HCT116 (cell line): ENCODE measurements around the gene CREG2. TPM values are rescaled to one million over a fixed set of nuclear protein-coding genes. Genes with fewer than 3 reads are reported as not detected.

Source experiments
- ATAC-seq: fragments of 200-7000 bp; cut with Tn5 transposase; 2 replicates; pipeline ENCODE4 v1.9.1; 2020; ENCODE audit warnings: mild to moderate bottlenecking, moderate library complexity
- BruUV-seq: library from RNA; stranded (reverse); fragments of 400-500 nt; replicated peaks from 2 replicates; lab custom pipeline; 2021; lab: Mats Ljungman, UMichigan
- CTCF ChIA-PET: fragments of 300-600 bp; sonication (Branson Sonifier 250); formaldehyde crosslinking; loops from one replicate; lab custom pipeline; 2021; ENCODE audit warnings: antibody characterized with exemption; lab: Charles Lee
- POLR2A ChIA-PET: fragments of 300-600, 350-600 bp; sonication (Branson Sonifier 250); formaldehyde crosslinking; loops from one replicate; lab custom pipeline; 2021; ENCODE audit warnings: antibody characterized with exemption; lab: Charles Lee
- RAD21 ChIA-PET, 2 experiments: fragments of 300-600 bp; sonication (Branson Sonifier 250); formaldehyde crosslinking; loops; one replicate each; lab custom pipeline; 2023; ENCODE audit warnings: low total read pairs in 2 of 2; ENCODE audit not compliant: uncharacterized antibody in 2 of 2, unreplicated experiment in 2 of 2, low non-redundant PET in 1 of 2; lab: Charles Lee
- DNase-seq: peaks from one replicate; pipeline ENCODE4 v3.0.0-alpha.2; 2010; ENCODE audit warnings: low read depth, low spot score
- H2AFZ ChIP-seq: fragments of 200-600 bp; shearing (Covaris generic), sonication (generic); 2 replicates; pipeline ENCODE4 v1.6.1; 2017; ENCODE audit warnings: low read depth, mixed run types, mixed read lengths, antibody characterized with exemption, low read length; ENCODE audit not compliant: poor library complexity, severe bottlenecking
- H3K27ac ChIP-seq: 2 replicates; pipeline ENCODE4 v1.5.1; 2012; ENCODE audit warnings: low read depth, low read length
- H3K27me3 ChIP-seq: fragments of 200-600 bp; sonication (generic); 2 replicates; pipeline ENCODE4 v1.6.1; 2016; ENCODE audit warnings: mixed run types, low read length, mixed read lengths; ENCODE audit not compliant: insufficient read depth
- H3K36me3 ChIP-seq, 2 experiments: fragments of 200-500 bp in 1 of 2; fragments of 200-600 bp in 1 of 2; sonication (Bioruptor generic) in 1 of 2; sonication (generic) in 1 of 2; 2 replicates each; pipeline versions ENCODE4 v1.5.1 to v1.6.1; 2014 to 2016; ENCODE audit warnings: low read length in 2 of 2, inconsistent platforms in 1 of 2, mixed read lengths in 1 of 2, mixed run types in 1 of 2; ENCODE audit not compliant: insufficient read depth in 2 of 2, control insufficient read depth in 1 of 2
- H3K4me1 ChIP-seq, 2 experiments: fragments of 200-600 bp in 1 of 2; sonication (generic) in 1 of 2; 2 replicates each; pipeline versions ENCODE4 v1.5.1 to v1.6.1; 2012 to 2017; ENCODE audit warnings: low read length in 2 of 2, inconsistent platforms in 1 of 2, mild to moderate bottlenecking in 1 of 2, mixed read lengths in 1 of 2, mixed run types in 1 of 2, moderate library complexity in 1 of 2; ENCODE audit not compliant: insufficient read depth in 2 of 2, control insufficient read depth in 1 of 2
- H3K4me2 ChIP-seq: fragments of 200-600 bp; sonication (generic); 2 replicates; pipeline ENCODE4 v1.6.1; 2017; ENCODE audit warnings: mixed run types, low read length, mixed read lengths
- H3K4me3 ChIP-seq, 2 experiments: fragments of 200-600 bp in 1 of 2; sonication (generic) in 1 of 2; replicated peaks in 1 of 2; 2 replicates each; pipeline ENCODE4 v1.5.1; 2011 to 2016; ENCODE audit warnings: low read length in 2 of 2, control low read depth in 1 of 2, low read depth in 1 of 2, mild to moderate bottlenecking in 1 of 2, mixed read lengths in 1 of 2, mixed run types in 1 of 2
- H3K79me2 ChIP-seq: fragments of 200-600 bp; sonication (generic); 2 replicates; pipeline ENCODE4 v1.6.1; 2017; ENCODE audit warnings: mild to moderate bottlenecking, mixed run types, low read length, moderate library complexity, mixed read lengths; ENCODE audit not compliant: insufficient read depth
- H3K9ac ChIP-seq: fragments of 200-600 bp; sonication (generic); 2 replicates; pipeline ENCODE4 v1.6.1; 2016; ENCODE audit warnings: low read length, mixed read lengths
- H3K9me2 ChIP-seq: fragments of 200-600 bp; sonication (generic), shearing (Covaris generic); 2 replicates; pipeline ENCODE4 v1.6.1; 2017; ENCODE audit warnings: mixed run types, mild to moderate bottlenecking, moderate library complexity; ENCODE audit not compliant: insufficient read depth
- H3K9me3 ChIP-seq, 2 experiments: fragments of 200-500 bp in 1 of 2; fragments of 200-600 bp in 1 of 2; sonication (Bioruptor generic) in 1 of 2; sonication (generic) in 1 of 2; 2 replicates each; pipeline ENCODE4 v1.6.1; 2014 to 2017; ENCODE audit warnings: low read length in 2 of 2, mixed read lengths in 2 of 2, inconsistent platforms in 1 of 2, low read depth in 1 of 2, mild to moderate bottlenecking in 1 of 2, mixed run types in 1 of 2, moderate library complexity in 1 of 2; ENCODE audit not compliant: control insufficient read depth in 1 of 2, insufficient read depth in 1 of 2
- H4K20me1 ChIP-seq: fragments of 200-600 bp; sonication (generic), shearing (Covaris generic); 2 replicates; pipeline ENCODE4 v1.6.1; 2017; ENCODE audit warnings: mixed run types, mild to moderate bottlenecking, moderate library complexity; ENCODE audit not compliant: insufficient read depth
- CTCF ChIP-seq, 3 experiments: fragments of 200-600 bp in 1 of 3; sonication (generic) in 1 of 3; IDR thresholded peaks in 2 of 3; conservative IDR thresholded peaks in 1 of 3; 2 replicates each; pipeline ENCODE4 v1.5.1; 2012 to 2017; ENCODE audit warnings: low read depth in 2 of 3, low read length in 2 of 3, antibody characterized with exemption in 1 of 3, borderline replicate concordance in 1 of 3, control low read depth in 1 of 3, mild to moderate bottlenecking in 1 of 3, mixed read lengths in 1 of 3, mixed run types in 1 of 3, moderate library complexity in 1 of 3; ENCODE audit not compliant: insufficient read depth in 1 of 3
- EGR1 ChIP-seq: IDR thresholded peaks from 2 replicates; pipeline ENCODE4 v1.6.1; 2012; ENCODE audit warnings: low read depth
- RAD21 ChIP-seq: IDR thresholded peaks from 2 replicates; pipeline ENCODE4 v1.6.1; 2012; ENCODE audit warnings: low read depth, mild to moderate bottlenecking
- intact Hi-C: fragments of 100-400 bp; cut with micrococcal nuclease; formaldehyde crosslinking; loops from 2 replicates; pipeline ENCODE4 v1.10.0; 2022
- total RNA-seq: library from RNA; stranded (reverse); gene quantifications from one replicate; pipeline ENCODE4 v1.2.1, GENCODE V29; 2021; ENCODE audit not compliant: unreplicated experiment

CREG2 gene
- total RNA-seq, 1 experiment from 2014 or later = 0.12 TPM

GRCh38 chr2:101341901-101342624, 45.2 kb downstream of the CREG2 start:
- H3K9ac ChIP-seq = no peak overlapping the region
- H3K27ac ChIP-seq = no peak overlapping the region
- no peaks in the 10 kb centered on the region for H3K9me3 ChIP-seq
- H2AFZ ChIP-seq = peak overlapping the region; percentile 77
- no TSS peak for BruUV-seq
- ChIA-PET CTCF (interaction anchor here (0.6 to 2.4 kb wide), 28 partner anchors 7 to 642 kb away, joined by 3 to 29 read pairs (median 6); partner anchors contain the start of genes CREG2 and RNF149), RAD21 (interaction anchor here (0.6 to 1.6 kb wide), 4 partner anchors 45 to 491 kb away, joined by 3 to 5 read pairs (median 4); partner anchors contain the start of gene CREG2 (in 1 of the 2)), POLR2A (interaction anchor here (0.6 kb wide), 1 partner anchor 355 kb away, joined by 3 read pairs; no protein-coding TSS in a partner anchor)
- H3K79me2 ChIP-seq = no peaks in the 10 kb centered on the region
- no peaks in the 10 kb centered on the region for H3K9me2 ChIP-seq
- DNase-seq (peak; percentile 52), ATAC-seq (peak; percentile 90)
- intact Hi-C loops = loop anchor here (1.0 to 5.0 kb wide), 4 partner anchors 45 to 489 kb away; partner anchors contain the start of genes CREG2 and MAP4K4
- TF ChIP-seq RAD21 = peak; percentile 95
- peak; percentile 83 to 86 (median 85) for TF ChIP-seq CTCF (IDR thresholded peaks at IDR 0.05 in 2 of 3, conservative IDR thresholded peaks at IDR 0.05 in 1 of 3; ENCODE audit: borderline replicate concordance in 1 of 3, insufficient read depth in 1 of 3, low read depth in 2 of 3, low read length in 2 of 3)
- TF ChIP-seq EGR1 = no peak
- no peaks in the 10 kb centered on the region for H3K36me3 ChIP-seq
- peak overlapping the region; percentile 18; the same call in 1 of the 2 replicates for H3K4me2 ChIP-seq
- H3K27me3 ChIP-seq = no peaks in the 10 kb centered on the region
- no peak overlapping the region for H3K4me3 ChIP-seq
- peaks cover 3 to 10% of the 10 kb centered on the region in 2 experiments; a peak in 2 of 4 replicates for H3K4me1 ChIP-seq
- no peaks in the 10 kb centered on the region for H4K20me1 ChIP-seq
